OCI-LY3 (cell line): ENCODE data around the gene VIL1.

Experiments
- H2AFZ ChIP-seq: fragments of 200-600, 300-600 bp; shearing (Covaris generic); 2 replicates; pipeline ENCODE4 v1.6.0; 2014; ENCODE audit warnings: antibody characterized with exemption, low read depth, low read length
- H3K27ac ChIP-seq: fragments of 200-600, 300-600 bp; sonication (generic); 2 replicates; pipeline ENCODE4 v1.5.1; 2014; ENCODE audit warnings: mild to moderate bottlenecking, low read length, moderate library complexity, mixed read lengths
- H3K27me3 ChIP-seq: fragments of 200-600, 300-600 bp; sonication (generic); 2 replicates; pipeline ENCODE4 v1.6.1; 2014; ENCODE audit warnings: low read depth, low read length, mixed read lengths
- H3K36me3 ChIP-seq: fragments of 200-600, 300-600 bp; sonication (generic); replicated peaks from 2 replicates; pipeline ENCODE3; 2014; ENCODE audit warnings: low read depth, low read length, mixed read lengths
- H3K4me1 ChIP-seq: fragments of 300-600, 200-600 bp; sonication (generic); 2 replicates; pipeline ENCODE4 v1.6.1; 2014; ENCODE audit warnings: low read length, mixed read lengths
- H3K4me2 ChIP-seq: fragments of 200-600, 300-600 bp; sonication (generic); 2 replicates; pipeline ENCODE4 v1.6.1; 2014; ENCODE audit warnings: low read length, mixed read lengths
- H3K4me3 ChIP-seq: fragments of 300-600, 200-600 bp; sonication (generic); 2 replicates; pipeline ENCODE4 v1.5.1; 2014; ENCODE audit warnings: antibody characterized with exemption, mild to moderate bottlenecking, low read length, moderate library complexity
- H3K79me2 ChIP-seq: fragments of 300-600, 200-600 bp; shearing (Covaris generic); 2 replicates; pipeline ENCODE4 v1.6.1; 2014; ENCODE audit warnings: mild to moderate bottlenecking, low read length, mixed read lengths
- H3K9ac ChIP-seq: fragments of 300-600, 200-600 bp; shearing (Covaris generic); 2 replicates; pipeline ENCODE4 v1.6.0; 2014; ENCODE audit warnings: mild to moderate bottlenecking, low read length, moderate library complexity
- H3K9me3 ChIP-seq: fragments of 200-600, 300-600 bp; shearing (Covaris generic); 2 replicates; pipeline ENCODE4 v1.6.1; 2014; ENCODE audit warnings: low read length, mixed read lengths; ENCODE audit not compliant: insufficient read depth
- H4K20me1 ChIP-seq: fragments of 200-600, 300-600 bp; sonication (generic); 2 replicates; pipeline ENCODE4 v1.6.1; 2016; ENCODE audit warnings: low read length, mixed read lengths; ENCODE audit not compliant: insufficient read depth
- EZH2phosphoT487 ChIP-seq: fragments of 200-600 bp; shearing (Covaris generic); IDR thresholded peaks from 2 replicates; pipeline ENCODE4 v1.6.1; 2018; ENCODE audit warnings: antibody characterized with exemption, mixed run types, low read depth
- TF ChIP-seq, protein P1 (sequence below): fragments of 200-600, 300-600 bp; sonication (generic); IDR thresholded peaks from 2 replicates; pipeline ENCODE4 v1.5.1; 2014; ENCODE audit warnings: antibody characterized with exemption, low read length, low read depth

The VIL1 gene

DNA sequence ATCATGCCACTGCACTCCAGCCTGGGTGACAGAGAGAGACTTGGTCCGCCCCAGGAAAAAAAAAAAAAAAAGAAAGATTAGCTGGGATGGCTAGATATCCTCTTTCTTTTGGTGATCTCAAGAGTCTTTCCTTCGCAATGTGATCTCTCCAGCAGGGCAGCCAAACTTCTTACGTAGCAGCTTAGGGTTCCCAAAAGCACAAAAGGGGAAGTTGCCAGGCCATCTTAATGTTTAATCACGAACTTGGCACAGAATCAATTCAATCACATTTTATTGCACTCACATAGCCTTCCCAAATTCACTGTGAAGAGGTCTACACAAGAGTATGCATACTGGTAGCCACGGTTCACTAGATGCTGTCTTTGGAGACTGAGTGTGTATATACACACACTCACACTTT, 53.1 kb downstream of the VIL1 start:
- Histone ChIP-seq H3K36me3 (peaks cover 17% of the 10 kb centered on the region), H3K4me2 (no peak overlapping the region), H3K4me1 (no peaks in the 10 kb centered on the region)

GRCh38 chr2:218472988-218473387, 54.1 kb downstream of the VIL1 start:
- Histone ChIP-seq H3K9ac (no peak overlapping the region), H3K4me1 (no peaks in the 10 kb centered on the region), H3K27ac (no peak overlapping the region), H3K36me3 (peaks cover 17% of the 10 kb centered on the region), H3K79me2 (no peaks in the 10 kb centered on the region), H3K4me3 (no peak overlapping the region), H3K9me3 (no peaks in the 10 kb centered on the region), H3K27me3 (no peaks in the 10 kb centered on the region), H2AFZ (no peak overlapping the region), H3K4me2 (no peak overlapping the region), H4K20me1 (no peaks in the 10 kb centered on the region)
- TF ChIP-seq, protein P1, sequence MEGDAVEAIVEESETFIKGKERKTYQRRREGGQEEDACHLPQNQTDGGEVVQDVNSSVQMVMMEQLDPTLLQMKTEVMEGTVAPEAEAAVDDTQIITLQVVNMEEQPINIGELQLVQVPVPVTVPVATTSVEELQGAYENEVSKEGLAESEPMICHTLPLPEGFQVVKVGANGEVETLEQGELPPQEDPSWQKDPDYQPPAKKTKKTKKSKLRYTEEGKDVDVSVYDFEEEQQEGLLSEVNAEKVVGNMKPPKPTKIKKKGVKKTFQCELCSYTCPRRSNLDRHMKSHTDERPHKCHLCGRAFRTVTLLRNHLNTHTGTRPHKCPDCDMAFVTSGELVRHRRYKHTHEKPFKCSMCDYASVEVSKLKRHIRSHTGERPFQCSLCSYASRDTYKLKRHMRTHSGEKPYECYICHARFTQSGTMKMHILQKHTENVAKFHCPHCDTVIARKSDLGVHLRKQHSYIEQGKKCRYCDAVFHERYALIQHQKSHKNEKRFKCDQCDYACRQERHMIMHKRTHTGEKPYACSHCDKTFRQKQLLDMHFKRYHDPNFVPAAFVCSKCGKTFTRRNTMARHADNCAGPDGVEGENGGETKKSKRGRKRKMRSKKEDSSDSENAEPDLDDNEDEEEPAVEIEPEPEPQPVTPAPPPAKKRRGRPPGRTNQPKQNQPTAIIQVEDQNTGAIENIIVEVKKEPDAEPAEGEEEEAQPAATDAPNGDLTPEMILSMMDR: no peak
- TF ChIP-seq EZH2phosphoT487: no peak

More for the DNA sequence above, 53.1 kb downstream of the VIL1 start:
- no peak overlapping the region for H3K4me3 ChIP-seq
- H4K20me1 ChIP-seq: no peaks in the 10 kb centered on the region
- no peaks in the 10 kb centered on the region for H3K27me3 ChIP-seq
- no peaks in the 10 kb centered on the region for H3K79me2 ChIP-seq
- H3K27ac ChIP-seq: no peak overlapping the region
- TF ChIP-seq EZH2phosphoT487: no peak
- H2AFZ ChIP-seq: no peak overlapping the region
- no peaks in the 10 kb centered on the region for H3K9me3 ChIP-seq
- H3K9ac ChIP-seq: no peak overlapping the region

DNA sequence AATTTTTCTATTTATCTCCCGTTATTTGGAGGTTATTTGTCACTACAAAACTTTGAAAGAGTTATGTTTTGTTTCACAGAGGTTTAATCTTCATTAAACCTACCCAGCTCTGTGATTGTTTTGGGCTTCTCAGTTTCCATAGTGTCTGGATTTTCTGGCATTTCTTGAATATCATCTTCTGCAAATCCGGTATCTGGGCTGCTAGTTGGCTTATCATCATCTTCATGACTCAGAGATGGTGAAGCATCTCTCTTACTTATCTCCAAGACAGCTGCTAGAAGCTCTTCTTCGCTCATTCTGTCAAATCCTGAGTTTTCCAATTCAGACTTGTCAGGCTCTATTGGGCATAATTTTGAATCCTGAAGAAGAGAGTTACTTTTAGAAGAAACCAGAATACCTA, 55.6 kb downstream of the VIL1 start:
- H3K36me3 ChIP-seq: peaks cover 20% of the 10 kb centered on the region
- no peak overlapping the region for H3K27ac ChIP-seq
- no peak overlapping the region for H3K4me2 ChIP-seq
- no peaks in the 10 kb centered on the region for H3K9me3 ChIP-seq
- no peaks in the 10 kb centered on the region for H3K27me3 ChIP-seq
- H2AFZ ChIP-seq: no peak overlapping the region
- no peak overlapping the region for H3K9ac ChIP-seq
- TF ChIP-seq, protein P1: no peak
- no peak for TF ChIP-seq EZH2phosphoT487
- H3K4me3 ChIP-seq: no peak overlapping the region
- H4K20me1 ChIP-seq: no peaks in the 10 kb centered on the region
- no peaks in the 10 kb centered on the region for H3K79me2 ChIP-seq
- H3K4me1 ChIP-seq: no peaks in the 10 kb centered on the region; the same call in 1 of the 2 replicates

DNA sequence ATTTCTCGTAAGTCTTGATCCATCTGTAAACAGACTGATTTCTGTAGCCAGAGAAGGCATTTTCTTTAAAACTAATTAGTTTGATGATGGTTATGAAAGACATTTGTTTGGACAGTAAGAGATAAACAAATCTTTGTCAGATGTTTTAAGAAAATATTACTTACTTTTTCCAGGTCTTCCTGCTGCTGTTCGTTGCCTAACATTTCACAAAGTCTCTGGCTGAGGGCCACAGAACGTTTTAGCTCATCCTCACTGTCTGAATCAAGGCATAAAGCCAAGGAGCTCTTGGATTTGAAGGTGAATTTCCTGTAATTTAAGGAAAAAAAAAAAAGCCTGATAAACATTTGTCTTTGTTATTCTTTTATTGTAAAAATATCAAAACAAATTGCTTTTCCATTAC, 57.8 kb downstream of the VIL1 start:
- Histone ChIP-seq H3K9me3 (no peaks in the 10 kb centered on the region), H3K4me1 (no peaks in the 10 kb centered on the region; the same call in 1 of the 2 replicates), H2AFZ (no peak overlapping the region), H3K4me2 (no peak overlapping the region), H3K4me3 (no peak overlapping the region), H3K9ac (no peak overlapping the region), H3K27ac (no peak overlapping the region), H3K36me3 (peaks cover 21% of the 10 kb centered on the region), H4K20me1 (no peaks in the 10 kb centered on the region), H3K27me3 (no peaks in the 10 kb centered on the region), H3K79me2 (no peaks in the 10 kb centered on the region)
- no peak for TF ChIP-seq EZH2phosphoT487
- TF ChIP-seq, protein P1: no peak

DNA sequence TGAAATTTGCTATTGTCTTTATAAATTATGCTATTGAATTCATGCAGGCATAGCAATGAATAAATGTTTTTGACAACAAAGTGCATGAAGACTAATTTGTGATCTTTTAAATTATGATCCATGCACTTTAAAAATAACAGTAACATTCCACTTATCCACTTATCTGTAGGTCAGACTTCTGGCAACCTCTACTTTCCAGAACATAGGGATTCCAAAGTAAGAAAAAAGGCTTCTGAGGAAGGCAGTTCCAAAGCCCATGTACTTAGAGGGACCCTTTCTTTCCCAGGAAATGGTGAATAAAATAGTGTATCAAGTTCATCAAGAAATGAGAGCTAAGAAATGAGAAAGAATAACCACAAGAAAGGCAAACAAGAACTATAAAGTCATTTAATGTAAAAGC, 58.3 kb downstream of the VIL1 start:
- H3K27me3 ChIP-seq: no peaks in the 10 kb centered on the region
- no peak overlapping the region for H3K27ac ChIP-seq
- H3K36me3 ChIP-seq: peaks cover 24% of the 10 kb centered on the region
- TF ChIP-seq, protein P1: no peak
- TF ChIP-seq EZH2phosphoT487: no peak
- H4K20me1 ChIP-seq: no peaks in the 10 kb centered on the region
- no peak overlapping the region for H3K4me2 ChIP-seq
- H2AFZ ChIP-seq: no peak overlapping the region
- H3K4me1 ChIP-seq: no peaks in the 10 kb centered on the region; the same call in 1 of the 2 replicates
- no peaks in the 10 kb centered on the region for H3K79me2 ChIP-seq
- no peaks in the 10 kb centered on the region for H3K9me3 ChIP-seq
- no peak overlapping the region for H3K9ac ChIP-seq
- no peak overlapping the region for H3K4me3 ChIP-seq
